Epithelial cell of esophagus (primary cell): ENCODE results near the gene PLXNA4.

Experiments
- DNase-seq: peaks from one replicate; pipeline ENCODE4 v3.0.0; 2010; ENCODE audit warnings: low read depth
- H3K4me3 ChIP-seq: 2 replicates; pipeline ENCODE4 v1.5.1; 2011; ENCODE audit warnings: mild to moderate bottlenecking, low read length, control low read depth
- CTCF ChIP-seq: IDR thresholded peaks from 2 replicates; pipeline ENCODE4 v1.5.1; 2011; ENCODE audit warnings: low read depth, mild to moderate bottlenecking, low read length, control low read depth, inconsistent platforms; ENCODE audit not compliant: insufficient read depth; ENCODE audit errors: missing control alignments

PLXNA4 gene

GRCh38 chr7:132518102-132518838 is 58.0 kb downstream of the PLXNA4 start:
- no peak overlapping the region for H3K4me3 ChIP-seq
- DNase-seq = no peak
- TF ChIP-seq CTCF = peak; percentile 13

- no peak overlapping the region for H3K4me3 ChIP-seq
- no peak for DNase-seq
- TF ChIP-seq CTCF = no peak
Measured at GRCh38 chr7:132516042-132516840, 60.0 kb downstream of the PLXNA4 start.

GRCh38 chr7:132515181-132515580 is 61.1 kb downstream of the PLXNA4 start:
- no peak overlapping the region for H3K4me3 ChIP-seq
- TF ChIP-seq CTCF = no peak
- no peak for DNase-seq

GRCh38 chr7:132514430-132514829 is 61.8 kb downstream of the PLXNA4 start:
- no peak for TF ChIP-seq CTCF
- DNase-seq = no peak
- H3K4me3 ChIP-seq = no peak overlapping the region

- DNase-seq = no peak
- no peak overlapping the region for H3K4me3 ChIP-seq
- TF ChIP-seq CTCF = no peak
Measured at GRCh38 chr7:132511921-132512320, 64.3 kb downstream of the PLXNA4 start.

- TF ChIP-seq CTCF = no peak
- no peak overlapping the region for H3K4me3 ChIP-seq
- no peak for DNase-seq
Measured at GRCh38 chr7:132511387-132511786, 64.9 kb downstream of the PLXNA4 start.

- no peak for TF ChIP-seq CTCF
Measured at GRCh38 chr7:132509643-132510042, 66.6 kb downstream of the PLXNA4 start.

More at GRCh38 chr7:132509643-132510042, 66.6 kb downstream of the PLXNA4 start:
- DNase-seq = no peak
- H3K4me3 ChIP-seq = no peak overlapping the region
